GM18526 (cell line): Measurements from ENCODE around the gene ACKR2.
A peak's percentile ranks its signal among the peaks of the same experiment; 100 is the strongest.

ENCODE experiments used
- POLR2A ChIP-seq: IDR thresholded peaks from 3 replicates; pipeline ENCODE4 v1.6.1; 2011; ENCODE audit not compliant: insufficient read length; ENCODE audit errors: extremely low read depth

ACKR2 gene

GRCh38 chr3:42880183-42880582 is 70.9 kb downstream of the ACKR2 start:
- no peak for TF ChIP-seq POLR2A

DNA sequence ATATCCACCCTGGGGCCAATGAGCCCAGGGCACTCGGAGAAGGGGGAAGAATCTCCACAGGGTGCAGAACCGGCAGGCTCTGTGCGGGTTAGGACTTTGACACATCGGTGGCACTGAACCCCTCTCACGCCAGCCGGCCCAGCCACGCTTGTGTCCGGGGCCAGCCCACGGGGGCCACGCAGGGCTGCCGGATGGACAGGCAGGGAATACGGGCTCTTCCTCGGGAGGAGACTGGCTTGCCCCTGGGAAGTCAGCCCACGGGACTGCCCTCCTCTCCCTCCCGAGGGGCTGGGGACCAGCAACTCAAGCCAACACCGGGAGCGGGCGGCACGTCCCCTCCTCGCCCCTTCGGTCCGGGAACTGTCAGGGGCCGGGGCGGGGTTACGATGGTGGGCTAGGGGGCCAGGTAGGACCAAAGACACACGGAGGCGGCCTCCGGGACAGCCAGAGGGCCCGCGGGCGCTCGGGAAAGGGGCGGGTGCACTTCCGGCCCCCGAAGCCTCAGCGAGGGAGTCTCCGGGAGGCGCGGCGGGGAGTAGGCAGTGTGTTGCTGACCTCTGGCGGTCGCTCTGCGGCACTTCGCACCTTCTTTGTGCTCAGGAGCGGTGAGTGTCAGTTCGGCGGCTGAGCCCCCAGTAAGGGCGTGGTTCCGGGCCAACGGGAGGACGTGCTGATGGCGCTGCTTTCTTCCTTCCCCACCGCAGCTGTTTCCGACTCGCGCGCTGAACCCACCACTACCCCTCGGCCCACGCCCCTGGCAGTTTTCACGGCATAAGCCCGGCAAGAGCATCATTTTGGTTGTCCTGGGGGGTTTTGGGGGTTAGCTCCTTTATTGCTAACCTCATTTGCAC is 71.6 kb downstream of the ACKR2 start:
- TF ChIP-seq POLR2A, result peak; percentile 25

- no peak for TF ChIP-seq POLR2A
Measured at GRCh38 chr3:42884324-42884723, 75.1 kb downstream of the ACKR2 start.

DNA sequence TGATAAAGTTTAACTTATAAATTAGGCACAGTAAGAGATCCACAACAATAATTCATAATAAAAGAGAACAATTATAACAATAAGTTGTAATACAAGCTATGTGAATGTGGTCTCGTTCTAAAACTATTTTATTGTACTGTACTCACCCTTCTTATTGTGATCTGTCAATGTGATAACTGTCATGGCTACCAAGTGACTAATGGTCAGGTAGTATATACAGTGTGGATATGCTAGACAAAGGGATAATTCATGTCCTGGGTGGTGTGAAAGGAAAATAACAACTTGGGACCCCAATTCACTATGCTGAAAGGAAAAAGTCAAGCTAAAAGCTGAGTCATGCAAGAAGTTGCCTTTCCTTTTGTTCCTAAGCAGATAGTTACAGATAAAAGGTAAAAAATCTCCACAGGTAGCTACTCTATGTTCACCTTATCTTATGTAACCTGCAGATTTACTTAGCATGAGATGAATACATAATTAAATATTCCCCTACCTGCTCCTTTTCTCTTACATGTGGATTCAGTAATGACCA is 77.1 kb downstream of the ACKR2 start:
- TF ChIP-seq POLR2A, result no peak

- no peak for TF ChIP-seq POLR2A
Measured at GRCh38 chr3:42887084-42887483, 77.8 kb downstream of the ACKR2 start.

DNA sequence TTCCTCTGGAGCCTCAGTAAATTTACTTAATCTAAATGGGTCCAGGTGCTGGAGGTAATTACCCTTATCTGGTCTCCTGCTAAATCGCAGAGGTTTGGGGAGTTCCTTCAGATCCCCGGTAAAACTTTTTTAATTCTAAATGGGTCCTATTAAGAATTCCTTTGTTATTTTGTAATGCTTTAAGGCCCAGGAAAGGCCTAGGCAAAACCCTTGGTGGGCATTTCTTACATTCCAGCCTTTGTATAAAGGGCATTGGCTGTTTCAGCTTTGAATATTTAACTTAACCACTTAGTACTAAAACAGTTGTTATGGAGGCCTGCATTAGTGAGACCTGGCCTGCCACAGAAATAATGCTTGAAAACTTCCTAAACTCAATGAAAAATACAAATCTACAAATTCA is 81.8 kb downstream of the ACKR2 start:
- TF ChIP-seq POLR2A, result no peak

DNA sequence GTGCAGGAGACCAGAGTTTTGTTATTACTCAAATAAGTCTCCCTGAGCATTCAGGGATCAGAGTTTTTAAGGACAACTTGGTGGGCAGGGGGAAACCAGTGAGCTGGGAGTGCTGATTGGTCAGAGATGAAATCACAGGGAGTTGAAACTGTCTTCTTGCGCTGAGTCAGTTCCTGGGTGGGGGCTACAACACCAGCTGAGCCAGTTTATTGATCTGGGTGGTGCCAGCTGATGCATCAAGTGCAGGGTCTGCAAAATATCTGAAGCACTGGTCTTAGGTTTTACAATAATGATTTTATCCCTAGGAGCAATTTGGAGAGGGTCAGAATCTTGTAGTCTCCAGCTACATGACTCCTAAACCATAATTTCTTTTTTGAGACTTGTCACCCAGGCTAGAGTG is 82.9 kb downstream of the ACKR2 start:
- no peak for TF ChIP-seq POLR2A

- no peak for TF ChIP-seq POLR2A
Measured at GRCh38 chr3:42892807-42893206, 83.6 kb downstream of the ACKR2 start.

- no peak for TF ChIP-seq POLR2A
Measured at GRCh38 chr3:42894698-42895579, 85.7 kb downstream of the ACKR2 start.

DNA sequence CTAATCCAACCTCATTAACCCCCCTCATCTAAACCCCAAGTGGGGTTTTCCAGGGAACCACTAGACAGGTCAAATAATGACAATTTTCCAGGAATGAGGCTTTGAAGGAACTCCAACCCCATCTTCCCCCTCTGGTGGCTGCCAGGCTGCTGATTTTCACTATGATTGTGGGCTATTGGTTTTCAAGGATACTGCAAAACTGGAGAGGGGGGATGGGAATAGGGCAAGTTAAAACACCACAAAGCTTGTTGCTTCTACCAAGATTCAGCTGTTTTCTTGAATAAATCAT is 86.3 kb downstream of the ACKR2 start:
- TF ChIP-seq POLR2A, result no peak

DNA sequence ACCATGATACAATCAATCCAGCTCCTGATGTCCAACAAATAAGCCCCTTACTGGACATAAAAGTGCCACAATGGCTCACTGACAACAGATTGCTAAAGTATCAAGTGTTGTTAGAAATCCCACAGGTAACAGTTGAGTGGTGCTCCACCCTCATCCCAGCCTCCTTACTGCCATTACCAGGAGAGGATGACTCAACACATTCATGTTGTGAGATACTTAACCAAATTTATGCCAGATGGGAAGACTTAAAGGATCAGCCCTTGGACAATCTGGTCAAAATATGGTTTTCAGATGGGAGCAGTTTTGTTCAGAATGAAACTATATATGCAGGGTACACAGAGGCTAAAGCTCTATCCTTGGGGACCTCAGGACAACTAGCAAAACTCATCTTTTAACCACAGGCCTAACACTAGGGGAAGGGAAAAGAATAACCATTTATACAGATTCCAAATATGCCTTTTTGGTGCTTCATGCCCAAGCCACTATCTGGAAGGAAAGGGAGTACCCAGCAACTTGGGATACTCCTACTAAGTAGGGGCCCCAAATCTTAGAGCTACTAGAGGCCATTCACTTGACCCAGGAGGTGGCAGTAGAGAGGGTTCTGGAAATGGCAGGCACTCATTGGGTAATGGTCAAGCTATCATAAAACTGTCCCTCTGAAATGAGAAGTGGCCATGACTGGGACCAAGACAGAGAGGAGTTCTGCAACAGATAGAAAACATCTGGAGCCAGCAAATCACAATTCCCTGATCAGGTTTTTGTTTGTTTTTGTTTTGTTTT is 89.8 kb downstream of the ACKR2 start:
- TF ChIP-seq POLR2A, result no peak

GRCh38 chr3:42900226-42901072 is 91.2 kb downstream of the ACKR2 start:
- TF ChIP-seq POLR2A, result no peak

- no peak for TF ChIP-seq POLR2A
Measured at GRCh38 chr3:42901073-42901415, 91.8 kb downstream of the ACKR2 start.

GRCh38 chr3:42902257-42902656 is 93.0 kb downstream of the ACKR2 start:
- no peak for TF ChIP-seq POLR2A

DNA sequence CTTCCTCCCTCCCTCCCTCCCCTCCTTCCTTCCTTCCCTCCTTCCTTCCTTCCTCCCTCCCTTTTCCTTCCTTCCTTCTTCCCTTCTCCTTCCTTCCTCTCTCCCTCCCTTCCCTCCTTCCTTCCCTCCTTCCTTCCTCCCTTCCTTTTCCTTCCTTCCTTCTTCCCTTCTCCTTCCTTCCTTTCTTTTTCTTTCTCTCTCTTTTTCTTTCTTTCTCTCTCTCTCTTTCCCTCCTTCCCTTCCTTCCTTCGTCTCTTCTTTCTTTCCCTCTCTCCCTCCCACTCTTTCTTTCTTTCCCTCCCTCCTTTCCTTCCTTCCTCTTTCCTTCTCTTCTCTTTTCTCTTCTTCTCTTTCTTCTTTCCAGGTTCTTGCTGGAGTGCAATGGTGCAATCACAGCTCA is 94.8 kb downstream of the ACKR2 start:
- no peak for TF ChIP-seq POLR2A
